Endometrial microvascular endothelial cells (primary cell): ENCODE results near the gene FGD4. TPM values are rescaled to one million over a fixed set of nuclear protein-coding genes. Genes with fewer than 3 reads are reported as not detected.

Source experiments
- in situ Hi-C: cut with HindIII; loops from 2 replicates; pipeline ENCODE4 v1.10.0; 2017; ENCODE audit warnings: low sequenced_read_pairs, low pct_unique_long_range_greater_than_20kb; ENCODE audit errors: inconsistent ontology term
- total RNA-seq: library from RNA; depleted of rRNA; stranded (reverse); fragments of >200 nt; gene quantifications from one replicate; pipeline ENCODE4 v1.2.3, GENCODE V29; 2015; ENCODE audit errors: inconsistent ontology term

Gene FGD4
- total RNA-seq: 24.6 TPM

DNA sequence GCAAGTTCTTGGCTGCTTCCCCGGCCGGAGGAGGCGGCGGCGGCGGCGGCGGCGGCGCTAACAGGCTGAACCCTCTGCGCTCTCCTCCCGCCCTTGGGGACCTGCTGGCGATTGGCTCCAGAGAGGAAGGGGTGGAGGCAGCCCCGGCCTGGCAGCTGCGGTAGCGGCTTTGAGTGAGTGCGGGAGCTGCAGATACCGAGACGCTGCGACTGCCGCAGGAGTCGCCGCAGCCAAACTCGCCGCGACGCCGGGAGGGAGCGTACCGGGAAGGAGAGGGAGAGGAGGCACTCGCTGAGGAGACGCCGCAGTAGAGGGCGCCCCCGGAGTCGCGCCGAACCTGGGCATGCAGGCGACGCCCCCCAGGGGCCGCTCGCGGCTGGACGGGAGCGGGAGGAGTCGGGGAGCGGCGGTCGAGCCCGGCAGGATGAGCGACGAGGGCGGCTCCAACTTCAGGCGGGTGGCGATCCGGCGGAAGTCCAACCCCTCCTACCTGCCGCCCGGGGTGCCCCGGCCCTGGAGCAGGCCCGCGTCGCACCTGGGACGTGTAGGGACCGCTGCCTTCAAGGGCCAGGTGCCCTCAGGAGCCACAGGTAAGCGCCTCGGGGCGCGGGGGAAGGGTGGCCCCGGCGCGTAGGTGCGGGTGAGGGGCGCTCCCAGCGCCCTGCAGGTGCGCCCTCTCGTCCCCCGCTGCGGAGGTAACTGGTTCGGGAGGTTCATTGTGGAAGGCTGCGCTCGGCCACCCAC, at the start of gene FGD4:
FGD4 (plus strand) TSS at position 189 of the 744 bp plus-strand sequence.
- in situ Hi-C loops: loop anchor here (25.0 kb wide), 1 partner anchor 263 kb away; no protein-coding TSS in a partner anchor

DNA sequence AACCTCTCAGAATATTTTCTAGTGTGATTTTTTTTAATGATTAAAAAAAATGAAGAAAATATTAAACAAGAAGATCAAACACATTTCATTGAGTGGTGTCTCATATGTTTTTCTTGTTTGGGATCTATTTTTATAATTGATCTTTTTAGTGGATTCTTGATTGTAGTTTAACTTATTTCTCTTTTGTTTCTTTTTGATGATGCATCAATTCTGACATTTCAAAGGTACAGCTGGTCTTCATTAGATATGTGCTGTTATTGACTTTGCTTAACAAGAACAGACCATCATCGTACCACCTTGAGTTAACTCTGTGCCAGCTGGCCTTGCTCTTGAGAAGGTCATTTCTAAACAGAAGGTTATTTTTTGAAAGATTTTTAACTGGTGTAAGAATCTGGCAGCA, 45.8 kb upstream of the FGD4 start:
- in situ Hi-C loops: no loop called here

DNA sequence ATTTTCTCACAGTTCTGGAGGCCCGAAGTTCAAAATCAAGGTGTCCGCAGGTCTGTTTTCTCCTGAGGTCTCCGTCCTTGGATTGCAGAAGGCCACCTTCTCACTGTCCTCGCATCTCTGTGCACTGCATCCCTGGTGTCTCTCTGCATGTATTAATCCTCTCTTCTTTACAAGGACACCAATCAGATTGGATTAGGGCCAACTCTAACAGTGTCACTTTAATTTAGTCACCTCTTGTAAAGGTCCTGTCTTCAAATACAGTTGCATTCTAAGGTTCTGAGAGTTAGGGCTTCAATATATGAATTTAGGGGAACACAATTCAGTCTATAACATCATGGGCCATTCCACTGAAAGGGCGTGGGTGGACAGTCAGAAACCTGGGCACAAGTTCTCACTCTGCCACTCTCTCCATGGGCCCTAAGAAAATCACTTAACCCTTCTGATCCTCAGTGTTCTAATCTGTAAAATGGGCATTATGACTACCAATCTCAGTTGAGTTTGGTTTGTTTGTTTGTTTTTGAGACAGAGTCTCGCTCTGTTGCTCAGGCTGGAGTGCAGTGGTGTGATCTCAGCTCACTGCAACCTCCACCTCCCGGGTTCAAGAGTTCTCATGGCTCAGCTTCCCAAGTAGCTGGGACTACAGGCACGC, 41.6 kb upstream of the FGD4 start:
- in situ Hi-C loops: no loop called here

GRCh38 chr12:32360956-32361355, 38.4 kb upstream of the FGD4 start:
- in situ Hi-C loops: no loop called here

- in situ Hi-C loops: no loop called here
These were observed 36.5 kb upstream of the FGD4 start for GRCh38 chr12:32362892-32363291.

DNA sequence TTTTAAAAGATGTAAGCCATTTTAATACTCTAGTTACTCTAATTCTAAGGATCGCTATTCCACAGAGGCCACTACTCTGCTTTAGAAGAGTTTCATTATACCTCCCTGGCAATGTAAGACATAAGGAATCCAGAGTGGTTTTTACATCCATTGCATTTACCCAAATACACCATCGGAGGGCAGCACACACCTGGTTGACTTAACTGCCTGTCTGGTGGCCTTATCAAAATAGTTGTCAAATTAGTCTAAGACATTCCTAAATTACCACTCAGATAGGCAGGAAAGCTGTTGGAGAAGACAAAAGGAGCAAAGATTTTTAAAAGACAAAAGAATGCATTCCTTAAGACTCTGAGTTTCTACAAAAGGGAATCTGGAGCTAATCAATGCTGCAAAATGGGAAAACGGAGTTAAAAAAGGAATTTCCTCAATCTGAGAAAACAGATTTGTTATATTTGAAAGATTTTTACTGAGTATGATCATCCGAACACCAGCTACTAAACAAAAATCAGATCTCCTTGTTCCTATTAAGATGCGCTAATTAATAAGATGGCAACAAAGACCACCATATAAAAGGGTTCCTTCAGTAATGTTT, 33.8 kb upstream of the FGD4 start:
- in situ Hi-C loops: no loop called here

DNA sequence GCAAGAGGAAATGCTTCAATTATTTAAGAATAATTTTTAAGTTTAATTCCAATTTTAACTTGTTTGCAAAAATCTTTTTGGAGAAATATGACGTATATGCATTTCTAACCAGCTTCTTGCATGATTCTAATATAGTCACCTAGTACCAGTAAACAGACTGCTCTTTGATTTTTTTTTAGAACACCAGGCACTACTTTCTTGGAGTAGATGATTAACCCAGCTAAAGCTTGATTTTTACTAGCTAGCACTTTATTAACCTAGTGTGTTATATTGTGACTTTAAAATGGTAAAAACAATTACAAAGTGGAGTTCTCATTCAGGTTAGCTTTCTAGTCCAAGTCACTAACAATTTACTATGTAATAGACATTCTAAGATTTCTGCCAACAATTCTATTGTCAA, 32.6 kb upstream of the FGD4 start:
- in situ Hi-C loops: no loop called here

- in situ Hi-C loops: no loop called here
These were observed 32.0 kb upstream of the FGD4 start for GRCh38 chr12:32367381-32367780.

DNA sequence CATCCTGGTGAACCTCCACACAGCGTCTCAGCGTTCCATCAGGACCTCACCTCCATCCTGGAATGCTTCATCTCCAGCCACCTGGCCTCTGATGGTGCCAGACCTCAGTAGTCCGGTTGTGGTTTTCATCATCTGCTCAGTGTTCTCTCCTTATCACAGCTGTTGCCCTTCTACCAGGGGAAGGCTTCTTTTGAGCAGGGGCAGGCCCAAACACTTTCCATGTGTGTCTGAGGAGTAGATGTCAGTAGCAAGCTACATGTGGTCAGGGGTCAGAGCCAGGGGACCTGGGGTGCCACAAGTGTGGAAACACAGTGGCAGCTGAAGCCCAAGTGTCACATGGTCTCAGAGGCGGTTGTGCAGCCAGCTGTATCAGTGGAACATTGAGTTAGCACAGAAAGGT, 30.2 kb upstream of the FGD4 start:
- in situ Hi-C loops: no loop called here

DNA sequence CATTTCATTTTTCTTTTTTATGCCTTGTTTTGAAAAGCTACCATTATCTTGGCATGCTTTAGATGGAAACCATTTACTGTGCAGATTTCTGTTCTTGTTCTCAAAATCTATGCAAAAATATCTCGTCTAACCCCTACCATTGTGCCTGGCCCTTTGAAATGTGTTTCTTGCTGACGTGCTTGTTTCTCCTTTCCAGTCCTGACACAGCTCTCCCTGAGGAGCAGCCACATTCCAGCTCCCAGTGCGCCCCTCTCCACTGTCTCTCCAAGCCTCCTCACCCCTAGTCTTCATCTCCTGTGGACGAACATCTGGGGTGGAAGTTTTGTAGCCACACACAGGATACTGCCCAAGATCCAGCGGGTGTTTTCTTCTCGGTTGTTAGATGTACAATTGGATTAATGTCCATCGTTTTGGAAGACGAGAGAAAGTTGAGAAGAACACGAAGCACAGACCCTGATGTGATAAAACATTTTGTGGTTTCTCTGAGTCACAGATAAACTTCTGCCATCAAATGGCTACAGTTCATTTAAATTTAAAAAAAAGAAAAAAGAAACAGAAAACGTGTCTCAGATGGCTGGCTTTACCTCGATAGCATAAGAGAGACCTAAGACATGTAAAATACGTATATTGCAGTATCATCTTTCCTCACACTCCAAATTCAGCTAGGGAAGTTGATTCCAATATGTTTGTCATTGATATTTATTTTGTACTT, 21.9 kb upstream of the FGD4 start:
- in situ Hi-C loops: loop anchor here (25.0 kb wide), 1 partner anchor 285 kb away; no protein-coding TSS in a partner anchor

- in situ Hi-C loops: loop anchor here (25.0 kb wide), 1 partner anchor 283 kb away; no protein-coding TSS in a partner anchor
These were observed 20.1 kb upstream of the FGD4 start for GRCh38 chr12:32379213-32379612.

DNA sequence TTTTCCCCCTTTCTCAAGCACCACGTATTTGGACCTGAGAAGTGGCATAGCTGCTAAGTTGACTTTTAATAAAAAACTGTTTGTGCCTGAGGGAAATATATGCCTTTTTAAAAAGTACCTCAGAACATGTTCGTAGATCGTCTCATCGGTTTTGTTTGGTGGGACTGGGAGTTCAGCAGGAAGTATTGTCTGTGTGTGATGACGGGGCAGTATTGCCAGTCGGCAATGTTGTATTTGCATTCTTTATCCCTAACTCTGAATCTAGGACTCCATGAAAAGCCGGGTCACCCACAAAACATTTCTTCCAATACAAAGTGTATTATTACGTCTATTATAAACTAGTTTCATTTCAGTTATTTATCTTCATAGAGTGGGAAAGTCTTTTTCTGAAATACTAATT, 19.7 kb upstream of the FGD4 start:
- in situ Hi-C loops: loop anchor here (25.0 kb wide), 1 partner anchor 283 kb away; no protein-coding TSS in a partner anchor

GRCh38 chr12:32382226-32382625, 17.1 kb upstream of the FGD4 start:
- in situ Hi-C loops: loop anchor here (25.0 kb wide), 1 partner anchor 280 kb away; no protein-coding TSS in a partner anchor

- in situ Hi-C loops: loop anchor here (25.0 kb wide), 1 partner anchor 272 kb away; no protein-coding TSS in a partner anchor
These were observed 8.7 kb upstream of the FGD4 start for GRCh38 chr12:32390572-32391219.

DNA sequence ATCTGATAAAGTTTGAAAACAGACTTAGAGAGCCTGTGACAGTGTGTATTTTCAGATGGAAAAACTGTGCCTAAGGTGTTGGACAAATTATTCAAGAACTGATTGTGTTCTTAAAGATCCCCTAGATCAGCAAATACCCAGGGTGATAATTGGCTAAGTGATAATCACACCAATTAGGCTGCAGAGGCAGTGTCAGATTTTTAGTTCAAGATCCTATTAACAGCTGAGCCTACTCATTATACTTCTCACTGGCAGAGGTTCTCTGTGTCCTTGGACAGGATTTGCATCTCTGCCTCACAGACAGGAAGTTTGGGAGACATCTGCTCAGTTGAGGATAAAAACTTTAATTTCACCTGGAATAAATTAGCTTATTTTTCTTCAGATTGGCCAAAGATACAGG, 4.3 kb upstream of the FGD4 start:
- in situ Hi-C loops: loop anchor here (25.0 kb wide), 1 partner anchor 267 kb away; no protein-coding TSS in a partner anchor

- in situ Hi-C loops: loop anchor here (25.0 kb wide), 1 partner anchor 265 kb away; no protein-coding TSS in a partner anchor
These were observed 1.7 kb upstream of the FGD4 start for GRCh38 chr12:32397696-32398095.

DNA sequence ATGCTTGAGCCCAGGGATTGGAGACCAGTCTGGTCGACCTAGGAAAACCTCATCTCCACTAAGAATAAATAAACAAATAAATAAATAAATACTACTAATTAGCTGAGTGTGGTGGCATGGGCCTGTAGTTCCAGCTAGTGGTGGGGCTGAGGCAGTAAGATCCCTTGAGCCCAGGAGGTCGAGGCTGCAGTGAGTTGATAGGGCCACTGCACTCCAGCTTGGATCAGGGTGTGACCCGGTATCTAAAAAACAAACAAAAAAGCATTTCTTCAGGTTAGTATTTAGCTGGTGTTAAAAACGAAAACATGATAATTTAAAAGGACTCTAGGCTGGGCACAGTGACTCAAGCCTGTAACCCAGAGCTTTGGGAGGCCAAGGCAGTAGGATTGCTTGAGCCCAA, 1.2 kb upstream of the FGD4 start:
- in situ Hi-C loops: loop anchor here (25.0 kb wide), 1 partner anchor 264 kb away; no protein-coding TSS in a partner anchor

GRCh38 chr12:32398816-32399369, 465 bp upstream of the FGD4 start:
- in situ Hi-C loops: loop anchor here (25.0 kb wide), 1 partner anchor 263 kb away; no protein-coding TSS in a partner anchor
